ENCODE data around the gene SUCO. TPM values are rescaled to one million over a fixed set of nuclear protein-coding genes. Genes with fewer than 3 reads are reported as not detected.

The SUCO gene
- total RNA-seq, 2 experiments from 2014 or later, result 22.8 TPM

DNA sequence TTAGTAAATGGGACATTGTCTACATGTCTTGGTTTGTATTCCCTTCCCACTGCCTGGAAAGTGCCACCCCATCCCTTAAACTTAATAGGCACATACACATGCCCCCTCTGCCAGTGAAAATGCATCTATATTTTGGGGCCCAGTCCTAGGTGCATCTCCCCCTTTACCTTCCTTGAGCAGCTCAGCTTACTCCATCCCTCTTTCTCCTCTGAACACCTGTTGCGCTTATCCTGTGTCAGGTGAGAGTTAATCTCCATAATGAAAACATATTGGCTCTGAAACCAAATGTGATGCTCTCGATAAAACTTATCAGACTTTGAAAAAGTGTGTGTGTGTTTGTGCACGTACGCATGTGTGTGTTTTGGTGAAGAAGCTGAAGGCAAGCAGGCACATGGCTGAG, 15.4 kb upstream of the SUCO start:
- Mint-ChIP-seq H3K9me3 (no peaks in the 10 kb centered on the region), H3K4me1 (ENCODE audit: low read depth) (no peaks in the 10 kb centered on the region), H3K36me3 (ENCODE audit: low read depth) (no peaks in the 10 kb centered on the region), H3K4me3 (no peak overlapping the region), H3K27me3 (no peaks in the 10 kb centered on the region), H3K27ac (no peak overlapping the region)
- ATAC-seq (no peak), DNase-seq (no peak)
- ChIA-PET POLR2A (no interaction called here), CTCF (no interaction called here)
- intact Hi-C loops (cut with micrococcal nuclease), result no loop called here
- TF ChIP-seq, protein P1, sequence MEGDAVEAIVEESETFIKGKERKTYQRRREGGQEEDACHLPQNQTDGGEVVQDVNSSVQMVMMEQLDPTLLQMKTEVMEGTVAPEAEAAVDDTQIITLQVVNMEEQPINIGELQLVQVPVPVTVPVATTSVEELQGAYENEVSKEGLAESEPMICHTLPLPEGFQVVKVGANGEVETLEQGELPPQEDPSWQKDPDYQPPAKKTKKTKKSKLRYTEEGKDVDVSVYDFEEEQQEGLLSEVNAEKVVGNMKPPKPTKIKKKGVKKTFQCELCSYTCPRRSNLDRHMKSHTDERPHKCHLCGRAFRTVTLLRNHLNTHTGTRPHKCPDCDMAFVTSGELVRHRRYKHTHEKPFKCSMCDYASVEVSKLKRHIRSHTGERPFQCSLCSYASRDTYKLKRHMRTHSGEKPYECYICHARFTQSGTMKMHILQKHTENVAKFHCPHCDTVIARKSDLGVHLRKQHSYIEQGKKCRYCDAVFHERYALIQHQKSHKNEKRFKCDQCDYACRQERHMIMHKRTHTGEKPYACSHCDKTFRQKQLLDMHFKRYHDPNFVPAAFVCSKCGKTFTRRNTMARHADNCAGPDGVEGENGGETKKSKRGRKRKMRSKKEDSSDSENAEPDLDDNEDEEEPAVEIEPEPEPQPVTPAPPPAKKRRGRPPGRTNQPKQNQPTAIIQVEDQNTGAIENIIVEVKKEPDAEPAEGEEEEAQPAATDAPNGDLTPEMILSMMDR (IDR thresholded peaks at IDR 0.05), result no peak

DNA sequence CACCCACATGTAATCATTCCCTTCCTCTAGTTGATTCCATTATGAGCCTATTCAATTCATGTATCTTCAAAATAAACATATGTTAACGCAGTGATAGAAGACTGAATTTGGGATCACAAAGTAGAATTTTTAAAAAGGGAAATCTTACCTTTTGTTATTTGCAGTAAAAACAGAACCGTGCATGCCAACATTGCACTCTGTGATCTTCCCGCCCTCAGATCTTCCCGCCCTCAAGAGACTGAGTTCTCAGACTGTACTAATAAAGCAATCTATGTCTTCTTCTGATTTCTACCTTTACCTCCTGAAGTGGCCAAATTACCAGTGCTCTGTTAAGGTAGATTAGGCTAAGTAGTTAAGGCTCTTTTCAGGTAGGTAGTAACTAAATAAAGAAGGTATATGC, 3.6 kb upstream of the SUCO start:
- ChIA-PET CTCF (no interaction called here), POLR2A (no interaction called here)
- Mint-ChIP-seq H3K4me1 (ENCODE audit: low read depth) (peaks cover 9% of the 10 kb centered on the region), H3K4me3 (no peak overlapping the region), H3K9me3 (no peaks in the 10 kb centered on the region), H3K27me3 (peaks cover 3% of the 10 kb centered on the region), H3K27ac (no peak overlapping the region), H3K36me3 (ENCODE audit: low read depth) (peaks cover 3% of the 10 kb centered on the region)
- intact Hi-C loops (cut with micrococcal nuclease), result no loop called here
- DNase-seq (no peak), ATAC-seq (no peak)
- TF ChIP-seq, protein P1 (IDR thresholded peaks at IDR 0.05), result no peak

DNA sequence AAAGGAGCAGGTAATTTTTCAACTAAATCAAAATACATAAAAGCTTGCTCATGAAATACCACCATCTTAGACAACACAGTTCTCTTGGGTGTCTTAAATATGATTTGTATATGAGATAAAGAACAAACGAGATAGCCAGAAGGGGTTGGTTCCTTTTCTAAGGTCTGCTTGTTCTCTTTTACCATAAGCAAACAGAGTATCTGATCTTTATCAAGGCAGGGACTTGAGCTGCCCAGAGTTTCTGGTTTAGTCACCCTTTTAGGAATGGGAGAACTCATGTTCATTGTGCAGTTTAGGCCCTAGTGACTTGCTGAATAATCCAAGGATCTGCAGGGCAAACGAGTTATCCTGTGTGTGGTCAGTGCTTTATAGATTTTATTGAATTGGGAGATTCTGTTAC, 3.0 kb upstream of the SUCO start:
- ChIA-PET CTCF (no interaction called here), POLR2A (interaction anchor here (1.4 kb wide), 1 partner anchor 16 kb away, joined by 3 read pairs; no protein-coding TSS in a partner anchor)
- TF ChIP-seq, protein P1 (IDR thresholded peaks at IDR 0.05), result no peak
- H3K9me3 Mint-ChIP-seq, result no peaks in the 10 kb centered on the region
- H3K4me3 Mint-ChIP-seq, result no peak overlapping the region
- peaks cover 3% of the 10 kb centered on the region for H3K36me3 Mint-ChIP-seq (ENCODE audit: low read depth)
- H3K27ac Mint-ChIP-seq, result no peak overlapping the region
- H3K27me3 Mint-ChIP-seq, result peaks cover 3% of the 10 kb centered on the region
- DNase-seq (no peak), ATAC-seq (no peak)
- intact Hi-C loops (cut with micrococcal nuclease), result loop anchor here (10.0 kb wide), 1 partner anchor 195 kb away; no protein-coding TSS in a partner anchor
- peaks cover 15% of the 10 kb centered on the region for H3K4me1 Mint-ChIP-seq (ENCODE audit: low read depth)

DNA sequence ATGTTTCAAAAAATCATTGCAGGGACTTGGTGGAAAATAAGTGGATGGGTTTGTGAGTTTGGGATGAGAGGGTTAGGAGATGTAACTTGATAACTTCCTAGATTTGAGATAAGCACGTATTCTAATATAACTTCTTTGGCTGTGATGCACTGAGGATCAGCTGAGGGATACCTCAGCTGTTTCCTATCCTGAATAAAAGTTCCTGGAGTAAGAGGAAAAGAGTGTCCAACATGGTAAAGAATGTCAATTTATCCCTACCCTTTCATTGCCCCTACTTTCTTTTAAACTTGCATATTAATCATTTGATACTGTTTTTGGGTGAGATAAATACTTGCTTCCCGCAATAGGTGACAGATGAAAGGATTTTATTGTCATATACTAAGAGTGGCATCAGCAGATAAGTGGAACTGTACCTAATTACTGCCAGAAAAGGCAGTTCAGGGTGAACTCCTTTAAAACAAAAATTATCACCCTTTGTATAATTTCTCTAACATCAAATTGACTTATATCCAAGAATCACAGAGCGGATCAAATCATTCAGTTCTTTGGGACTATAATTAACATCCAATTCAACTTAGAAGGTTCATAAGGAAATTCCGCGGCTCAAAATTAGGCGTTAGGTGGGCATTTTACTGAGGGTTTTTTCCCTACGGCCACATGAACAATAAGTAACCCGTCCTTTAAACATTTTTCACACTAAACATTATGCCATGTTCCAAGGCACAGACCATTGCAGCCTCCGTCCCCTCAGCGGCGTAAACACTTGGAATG, 1.4 kb upstream of the SUCO start:
- Mint-ChIP-seq H3K27me3 (peaks cover 3% of the 10 kb centered on the region), H3K36me3 (ENCODE audit: low read depth) (peaks cover 3% of the 10 kb centered on the region), H3K4me3 (peak overlapping the region; percentile 91), H3K27ac (peak overlapping the region; percentile 100), H3K4me1 (ENCODE audit: low read depth) (peaks cover 29% of the 10 kb centered on the region), H3K9me3 (no peaks in the 10 kb centered on the region)
- POLR2A ChIA-PET, result interaction anchor here (0.7 to 1.4 kb wide), 3 partner anchors 11 to 185 kb away, joined by 3 read pairs; no protein-coding TSS in a partner anchor
- TF ChIP-seq, protein P1 (IDR thresholded peaks at IDR 0.05), result no peak
- ATAC-seq, result no peak
- intact Hi-C loops (cut with micrococcal nuclease), result loop anchor here (10.0 kb wide), 1 partner anchor 193 kb away; no protein-coding TSS in a partner anchor
- DNase-seq, result no peak
- CTCF ChIA-PET, result interaction anchor here (0.6 to 1.5 kb wide), 8 partner anchors 9 to 196 kb away, joined by 3 to 5 read pairs (median 3); partner anchors contain the start of gene PIGC

DNA sequence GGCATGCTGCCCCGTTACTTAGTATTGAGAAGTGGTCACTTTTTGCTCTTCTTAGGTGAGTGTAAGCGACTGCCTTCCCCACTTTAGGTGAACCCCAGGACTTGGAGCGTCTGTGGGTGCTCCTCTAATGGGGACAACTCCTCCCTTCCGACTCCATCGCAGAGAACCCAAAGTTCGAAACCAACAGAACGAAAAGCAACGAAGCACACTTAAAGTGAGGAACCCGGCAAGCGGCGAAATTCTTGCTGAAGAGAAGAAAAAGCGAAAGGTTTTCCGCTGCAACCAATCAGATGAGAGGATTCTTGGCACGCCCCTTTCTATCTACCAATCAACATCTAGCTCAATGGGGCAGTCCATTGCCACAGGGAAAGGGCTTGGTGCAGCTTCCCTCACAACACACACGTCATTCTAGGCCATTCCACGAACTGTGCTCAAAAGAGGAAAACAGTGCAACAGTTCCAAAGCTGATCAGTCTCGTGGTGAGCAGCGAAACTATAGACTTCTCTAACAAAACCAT, 709 bp upstream of the SUCO start:
- CTCF ChIA-PET, result interaction anchor here (0.6 to 1.5 kb wide), 6 partner anchors 11 to 187 kb away, joined by 3 to 5 read pairs (median 3); no protein-coding TSS in a partner anchor
- Mint-ChIP-seq H3K9me3 (no peaks in the 10 kb centered on the region), H3K36me3 (ENCODE audit: low read depth) (peaks cover 3% of the 10 kb centered on the region), H3K27ac (peak overlapping the region; percentile 100), H3K4me3 (peak overlapping the region; percentile 91), H3K4me1 (ENCODE audit: low read depth) (peaks cover 33% of the 10 kb centered on the region), H3K27me3 (peaks cover 3% of the 10 kb centered on the region)
- POLR2A ChIA-PET, result interaction anchor here (0.7 to 1.0 kb wide), 2 partner anchors 12 to 185 kb away, joined by 3 read pairs; no protein-coding TSS in a partner anchor
- ATAC-seq (peak; percentile 73), DNase-seq (peak; percentile 93)
- intact Hi-C loops (cut with micrococcal nuclease), result loop anchor here (10.0 kb wide), 1 partner anchor 193 kb away; no protein-coding TSS in a partner anchor
- TF ChIP-seq, protein P1 (IDR thresholded peaks at IDR 0.05), result no peak
